ENCODE results near the gene RTRAF.

GRCh38 chr14:52044791-52045522, 55.6 kb downstream of the RTRAF start:
- TF ChIP-seq HMGXB4 (CRISPR knock-in tag; IDR thresholded peaks at IDR 0.05) (no peak), USF2 (CRISPR knock-in tag; IDR thresholded peaks at IDR 0.05) (no peak)

All from WTC11 (cell line).